Measurements from ENCODE around the gene B9D2. TPM values are rescaled to one million over a fixed set of nuclear protein-coding genes. Genes with fewer than 3 reads are reported as not detected.

The B9D2 gene
- total and polyA plus RNA-seq, 7 donors = 1.7 to 13.1 (median 2.5) TPM

- peaks cover 0 to 9% of the 10 kb centered on the region in 2 donors for H3K36me3 ChIP-seq (ENCODE audit: insufficient read depth in 1 of 2, low read depth in 1 of 2)
- WGBS, 3 donors = 36 to 40% (median 37%) methylated on average over 13 of the region's 13 CpGs
- peak overlapping the region; percentile 72 for H3K27ac ChIP-seq
- peak overlapping the region; percentile 53 for H3K4me3 ChIP-seq
- no peaks in the 10 kb centered on the region for H3K9me3 ChIP-seq
- DNase-seq = no peak
- no peaks in the 10 kb centered on the region for H3K27me3 ChIP-seq (ENCODE audit: insufficient read depth in 3 of 3, low read length in 2 of 3)
- peaks cover 53% of the 10 kb centered on the region for H3K4me1 ChIP-seq
- TF ChIP-seq CTCF (IDR thresholded peaks at IDR 0.05) = no peak
- intact Hi-C loops (cut with DNase I) = no loop called here
- ATAC-seq = peak in 1 of 4 donors; percentile 1
Observed at GRCh38 chr19:41327076-41327575, 36.8 kb downstream of the B9D2 start.

GRCh38 chr19:41325947-41326706 is 37.8 kb downstream of the B9D2 start:
- Histone ChIP-seq H3K4me3 (peak overlapping the region; percentile 53), H3K27ac (peak overlapping the region; percentile 72), H3K36me3 (ENCODE audit: insufficient read depth in 1 of 2, low read depth in 1 of 2) (peaks cover 0 to 13% of the 10 kb centered on the region in 2 donors), H3K9me3 (no peaks in the 10 kb centered on the region), H3K4me1 (peaks cover 59% of the 10 kb centered on the region), H3K27me3 (ENCODE audit: insufficient read depth in 3 of 3, low read length in 2 of 3) (no peaks in the 10 kb centered on the region)
- no peak for TF ChIP-seq CTCF (IDR thresholded peaks at IDR 0.05)
- DNase-seq (no peak), ATAC-seq (peak; percentile 18 to 36 (median 24))
- intact Hi-C loops (cut with DNase I) = no loop called here
- 20 to 21% (median 21%) methylated on average over 21 to 30 of the region's 30 CpGs for WGBS, 3 donors

GRCh38 chr19:41325640-41325946 is 38.4 kb downstream of the B9D2 start:
- no peak for ATAC-seq
- intact Hi-C loops (cut with DNase I) = no loop called here
- Histone ChIP-seq H3K4me3 (peak overlapping the region; percentile 53), H3K36me3 (ENCODE audit: insufficient read depth in 1 of 2, low read depth in 1 of 2) (peaks cover 0 to 18% of the 10 kb centered on the region in 2 donors), H3K9me3 (no peaks in the 10 kb centered on the region), H3K27ac (peak overlapping the region; percentile 72), H3K4me1 (peaks cover 59% of the 10 kb centered on the region), H3K27me3 (ENCODE audit: insufficient read depth in 3 of 3, low read length in 2 of 3) (no peaks in the 10 kb centered on the region)
- no peak for TF ChIP-seq CTCF (IDR thresholded peaks at IDR 0.05)
- 3 to 4% (median 3%) methylated on average over 9 to 10 of the region's 10 CpGs for WGBS, 3 donors
- no peak for DNase-seq

GRCh38 chr19:41324921-41325639 is 38.9 kb downstream of the B9D2 start:
- peaks cover 0 to 23% of the 10 kb centered on the region in 2 donors for H3K36me3 ChIP-seq (ENCODE audit: insufficient read depth in 1 of 2, low read depth in 1 of 2)
- WGBS, 3 donors = 1 to 3% (median 1%) methylated on average over 13 to 23 of the region's 23 CpGs
- H3K27ac ChIP-seq = peak overlapping the region; percentile 72
- H3K9me3 ChIP-seq = no peaks in the 10 kb centered on the region
- peak; percentile 74 to 84 for DNase-seq
- TF ChIP-seq CTCF (IDR thresholded peaks at IDR 0.05) = no peak
- H3K4me3 ChIP-seq = peak overlapping the region; percentile 53
- intact Hi-C loops (cut with DNase I) = loop anchor here in 1 of 2 donors (5.0 kb wide), 1 partner anchor 102 kb away; the partner anchor contains the start of gene B3GNT8
- peaks cover 59% of the 10 kb centered on the region for H3K4me1 ChIP-seq
- peak; percentile 39 to 61 (median 51) for ATAC-seq
- no peaks in the 10 kb centered on the region for H3K27me3 ChIP-seq (ENCODE audit: insufficient read depth in 3 of 3, low read length in 2 of 3)
